Posterior cingulate gyrus (tissue), 11 donors: ENCODE measurements around the gene ANKRD6.
"Not testable (repeated sequence)": the region's sequence is repeated elsewhere in the genome, so short reads cannot be mapped to it uniquely, and the experiment has no call there.

Experiments
- DNase-seq, 10 donors: peaks; one replicate each; pipeline versions ENCODE4 v3.0.0 to v3.0.0-alpha.2; 2020 to 2021; ENCODE audit warnings: mixed read lengths in 3 of 10
- intact Hi-C: fragments of 100-400 bp; cut with DNase I; formaldehyde crosslinking; loops from one replicate; pipeline ENCODE4 v1.15.1; 2023

Gene ANKRD6

DNA sequence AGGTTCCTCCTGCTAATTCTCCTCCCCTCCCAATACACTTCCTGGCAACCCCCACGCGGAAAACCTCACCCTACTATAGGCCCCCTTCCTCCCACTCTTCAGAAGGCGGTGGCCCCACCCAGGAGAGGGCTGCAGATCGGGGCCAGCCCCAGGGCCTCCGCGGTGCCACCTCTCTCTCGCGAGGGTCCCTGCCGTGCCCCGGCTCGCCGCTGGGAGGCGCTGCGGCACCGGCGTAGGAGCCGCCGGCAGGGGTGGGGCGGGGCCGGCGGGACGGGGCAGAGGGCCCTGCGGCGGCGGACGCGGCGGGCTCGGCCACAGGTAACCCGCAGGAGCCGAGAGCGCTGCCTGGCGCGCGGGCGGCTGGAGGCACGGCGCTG lies at the start of gene ANKRD6:
TSS of gene ANKRD6 (plus strand) at position 278 of the 377 bp plus-strand sequence. CDS start 133,825 bp downstream, outside the sequence.
- DNase-seq = peak; percentile 28 to 95 (median 74)
- intact Hi-C loops = loop anchor here (5.0 kb wide), 1 partner anchor 179 kb away; no protein-coding TSS in a partner anchor

DNA sequence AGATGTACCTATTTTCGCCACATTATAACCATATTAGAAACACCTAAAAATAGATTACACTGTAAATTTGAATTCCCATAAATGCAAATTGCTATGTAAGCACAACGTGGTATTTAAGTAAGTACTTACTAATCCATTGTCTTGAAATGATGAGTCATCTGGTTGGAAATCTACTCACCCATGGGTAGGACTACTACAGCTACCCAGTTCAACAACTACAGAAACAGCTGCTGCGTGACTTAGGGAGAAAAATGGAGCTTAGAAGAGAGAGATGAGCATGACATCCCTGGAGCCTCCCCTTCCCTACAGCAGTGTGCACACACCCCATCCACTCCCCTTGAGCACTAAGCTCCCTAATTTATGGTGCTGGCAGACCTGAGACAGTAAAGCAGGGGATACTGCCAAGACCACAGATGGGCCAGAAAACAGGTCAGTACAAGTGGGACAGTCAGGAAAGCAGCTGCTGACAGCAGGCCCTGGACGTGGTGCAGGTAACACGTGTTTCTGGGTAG lies 47.7 kb upstream of the ANKRD6 start:
- peak in 2 of 10 donors; percentile 27 to 83 for DNase-seq
- intact Hi-C loops = no loop called here

DNA sequence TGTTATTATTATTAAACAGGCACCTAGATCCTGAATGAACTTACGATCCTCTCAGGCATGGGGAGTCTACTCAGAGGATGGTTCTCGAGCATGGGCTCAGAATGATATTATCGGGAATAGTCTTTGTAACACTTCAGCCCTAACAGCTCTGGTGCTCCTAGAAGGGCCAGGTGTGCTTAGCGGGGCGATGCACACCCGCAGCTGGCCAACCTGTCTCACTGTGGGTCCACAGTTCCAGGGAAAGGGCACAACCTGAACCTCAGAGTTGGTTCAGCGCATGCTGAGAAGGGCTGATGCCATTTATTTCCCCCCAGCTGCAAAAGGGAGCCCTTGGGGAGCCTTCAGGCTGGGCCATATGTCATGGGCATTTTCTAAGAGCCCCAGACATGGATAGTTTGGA lies 47.1 kb upstream of the ANKRD6 start:
- intact Hi-C loops = no loop called here
- no peak for DNase-seq

DNA sequence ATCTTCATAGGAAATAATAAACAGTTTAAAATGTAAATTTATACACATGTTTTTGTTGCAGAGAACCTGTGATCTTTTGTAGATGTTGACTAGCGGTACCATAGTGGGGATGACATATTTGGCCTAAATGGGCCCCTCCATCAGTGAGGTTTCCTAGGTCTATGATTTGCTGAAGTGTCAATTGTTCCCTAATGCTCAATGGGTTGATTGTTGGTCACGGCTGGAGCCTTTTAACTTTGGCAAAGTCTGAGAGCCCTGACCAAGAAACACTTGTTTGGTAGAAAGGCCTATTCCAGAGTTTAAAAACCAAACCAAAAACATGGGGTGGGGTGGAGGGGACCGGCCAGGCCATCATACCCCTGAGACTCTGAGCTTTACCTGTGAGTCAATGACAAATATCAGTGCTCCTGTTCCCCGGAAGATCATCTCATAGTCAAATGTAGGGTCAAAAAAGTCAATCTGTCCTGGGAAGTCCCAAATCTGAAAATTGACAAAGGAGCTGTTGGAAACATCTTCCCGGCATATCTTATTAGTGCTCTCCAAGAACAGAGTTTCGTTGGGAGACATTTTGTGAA lies 45.9 kb upstream of the ANKRD6 start:
- intact Hi-C loops = no loop called here
- DNase-seq = no peak

DNA sequence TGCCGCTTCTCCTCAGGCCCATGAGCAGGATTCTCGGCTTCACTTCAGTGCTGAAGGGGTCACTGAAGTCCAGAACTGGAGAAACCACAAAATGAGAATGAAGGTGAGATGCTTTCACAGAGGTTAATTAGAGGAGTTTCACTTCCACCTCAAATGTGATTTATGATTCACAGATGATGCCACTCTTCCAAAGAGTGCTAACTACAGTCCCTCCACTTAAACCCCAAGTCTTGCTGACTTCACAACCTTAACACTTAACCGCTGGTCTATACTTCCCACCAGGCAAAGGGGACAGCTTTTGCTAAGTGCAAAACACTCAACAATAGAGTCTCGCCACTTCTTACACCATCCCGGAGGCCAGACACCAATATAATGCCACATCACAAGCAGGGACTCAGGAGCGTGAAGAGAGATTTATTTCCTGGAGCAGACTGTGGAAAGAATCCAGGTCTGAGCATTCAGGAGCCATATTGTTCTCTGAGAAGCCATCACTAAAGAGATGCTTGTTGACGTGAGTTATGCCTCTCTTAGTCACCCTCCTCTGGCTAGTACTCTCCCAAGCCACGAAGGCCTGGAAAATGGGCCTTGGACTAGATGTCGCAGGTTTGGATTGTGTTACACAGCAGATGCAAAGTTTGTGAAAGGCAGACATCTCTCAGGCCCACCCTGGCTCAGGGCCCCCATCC lies 45.3 kb upstream of the ANKRD6 start:
- DNase-seq = no peak
- intact Hi-C loops = no loop called here

DNA sequence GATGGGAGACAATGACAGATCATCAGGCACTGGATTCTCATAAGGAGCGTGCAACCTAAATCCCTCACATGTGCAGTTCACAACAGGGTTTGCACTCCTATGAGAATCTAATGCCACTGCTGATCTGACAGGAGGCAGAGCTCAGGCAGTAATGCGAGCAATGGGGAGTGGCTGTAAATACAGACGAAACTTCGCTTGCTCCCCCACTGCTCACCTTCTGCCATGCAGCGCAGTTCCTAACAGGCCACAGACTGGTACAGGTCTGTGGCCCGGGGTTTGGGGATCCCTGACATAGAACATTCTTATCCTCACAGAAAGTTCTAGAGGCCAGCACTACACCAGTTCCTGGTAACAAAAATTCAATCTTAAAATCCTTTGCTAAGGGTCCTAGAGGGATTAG lies 44.1 kb upstream of the ANKRD6 start:
- DNase-seq = no peak
- intact Hi-C loops = no loop called here

DNA sequence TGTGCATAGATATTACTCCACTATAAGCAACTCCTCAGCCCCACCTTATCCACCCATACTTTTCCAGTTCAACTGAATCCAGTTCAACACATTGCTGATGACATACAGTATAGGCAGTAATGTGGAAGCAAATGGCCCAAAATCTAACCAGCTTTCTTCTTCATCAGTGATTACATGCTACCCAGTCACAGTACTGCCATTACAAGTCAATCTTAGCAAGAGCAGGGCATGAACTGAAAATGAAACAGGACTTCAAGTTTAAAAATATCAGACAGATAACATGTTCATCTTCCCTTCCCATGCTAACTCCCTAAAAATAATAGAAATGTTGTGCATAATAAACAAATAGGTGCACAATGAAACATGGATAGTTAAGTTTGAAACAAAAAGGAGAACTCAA lies 40.1 kb upstream of the ANKRD6 start:
- intact Hi-C loops = no loop called here
- DNase-seq = no peak

DNA sequence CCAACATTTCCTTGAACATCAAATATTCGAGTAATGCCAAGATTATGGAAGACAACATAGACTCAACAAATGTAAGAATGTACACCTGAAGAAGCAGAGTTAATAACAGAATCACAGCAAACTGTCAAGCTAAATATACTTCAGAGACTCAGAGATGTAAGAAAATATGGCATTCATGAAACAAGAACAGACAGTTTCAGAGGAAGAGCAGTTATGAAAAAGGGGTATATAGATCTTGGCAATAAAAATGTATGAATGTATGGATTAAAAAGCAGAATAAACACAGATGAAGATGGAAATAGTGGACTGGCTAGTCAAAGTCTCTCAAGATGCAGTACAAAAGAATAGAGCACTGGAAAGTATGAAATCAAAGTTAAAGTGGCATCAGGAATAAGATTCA lies 39.3 kb upstream of the ANKRD6 start:
- no peak for DNase-seq
- intact Hi-C loops = no loop called here

DNA sequence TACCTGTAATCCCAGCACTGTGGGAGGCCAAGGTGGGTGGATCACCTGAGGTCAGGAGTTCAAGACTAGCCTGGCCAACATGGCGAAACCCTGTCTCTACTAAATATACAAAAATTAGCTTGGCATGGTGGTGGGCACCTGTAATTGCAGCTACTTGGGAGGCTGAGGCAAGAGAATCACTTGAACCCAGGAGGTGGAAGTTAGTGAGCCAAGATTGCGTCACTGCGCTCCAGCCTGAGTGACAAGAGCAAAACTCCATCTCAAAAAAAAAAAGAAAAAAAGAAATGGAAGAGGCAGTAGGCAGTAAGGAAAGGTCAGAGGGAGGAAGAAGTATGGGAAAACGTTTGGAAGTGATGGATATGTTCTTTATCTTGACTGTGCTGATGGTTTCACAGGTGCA lies 35.1 kb upstream of the ANKRD6 start:
- intact Hi-C loops, DNase-seq: not testable (repeated sequence)

DNA sequence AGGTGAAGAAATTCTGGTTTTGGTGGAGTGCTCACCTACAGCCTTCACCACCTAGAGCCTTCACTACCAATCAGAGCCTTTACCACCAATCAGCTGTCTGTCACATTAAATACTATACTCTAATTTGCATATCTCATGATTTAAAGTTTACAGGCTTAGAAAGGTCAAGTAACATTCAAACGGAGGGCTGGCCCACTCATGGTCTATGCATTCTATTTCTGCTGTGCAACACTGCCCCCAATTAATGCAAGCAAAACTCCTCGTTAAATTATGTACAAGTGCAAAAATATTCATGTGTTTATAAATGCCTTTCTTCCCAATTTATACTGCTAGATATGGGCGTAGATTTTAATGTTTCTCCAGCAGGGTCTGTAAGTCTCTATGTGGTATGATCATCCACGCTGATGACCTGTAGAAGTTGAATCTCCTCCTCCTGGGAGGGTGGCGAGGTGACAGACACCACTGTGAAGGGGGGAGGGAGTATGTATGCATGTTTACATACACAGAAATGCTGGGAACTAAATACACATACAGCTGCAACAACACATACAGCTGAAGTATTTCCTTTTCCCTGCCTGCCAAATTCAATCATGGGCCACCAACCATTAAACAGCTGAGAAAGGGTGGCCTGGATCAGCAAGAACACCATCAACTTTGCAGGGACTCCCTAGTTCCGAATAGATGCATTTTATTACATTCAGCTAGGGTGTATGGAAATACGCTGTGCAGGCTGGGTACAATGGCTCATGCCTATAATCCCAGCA lies 34.0 kb upstream of the ANKRD6 start:
- no peak for DNase-seq
- intact Hi-C loops = no loop called here

DNA sequence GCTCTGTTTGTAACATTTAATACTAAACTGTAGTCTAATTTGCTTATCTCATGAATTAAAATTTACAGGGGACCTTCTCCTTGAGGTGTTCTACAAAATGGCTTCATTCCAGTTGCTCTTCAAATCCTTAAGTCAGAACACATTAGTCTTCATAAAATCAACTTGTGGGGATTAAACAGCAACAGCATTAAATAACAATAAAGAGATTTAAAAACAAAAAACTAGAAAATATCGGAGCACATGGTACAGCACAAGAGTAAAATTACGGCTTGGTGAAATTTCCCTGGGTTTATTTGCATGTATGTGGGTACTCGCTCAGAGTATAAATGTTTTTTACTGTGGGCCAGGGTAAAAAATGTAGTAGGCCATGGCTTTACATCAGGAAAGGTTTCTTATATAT lies 32.9 kb upstream of the ANKRD6 start:
- intact Hi-C loops = no loop called here
- no peak for DNase-seq

DNA sequence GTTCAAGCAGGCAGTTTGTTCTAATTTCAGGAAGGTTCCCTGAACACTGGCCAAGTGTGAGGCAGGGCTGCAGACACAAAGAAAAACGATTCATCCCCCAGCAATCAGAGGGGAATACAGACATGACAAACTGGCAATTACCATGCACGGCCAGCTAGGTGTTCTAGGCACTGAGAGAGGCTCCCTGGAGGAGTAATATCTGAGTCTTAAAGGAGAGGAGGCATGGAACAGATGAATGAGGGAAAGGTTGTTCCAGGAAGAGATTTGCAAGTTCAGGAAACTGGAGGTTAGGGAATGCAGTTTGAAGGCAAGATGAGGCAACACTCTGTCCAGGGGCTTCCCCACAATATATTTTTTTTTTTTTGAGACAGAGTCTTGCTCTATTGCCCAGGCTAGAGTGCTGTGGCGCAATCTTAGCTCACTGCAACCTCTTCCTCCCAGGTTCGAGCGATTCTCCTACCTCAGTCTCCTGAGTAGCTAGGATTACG lies 32.0 kb upstream of the ANKRD6 start:
- intact Hi-C loops = no loop called here
- no peak for DNase-seq

DNA sequence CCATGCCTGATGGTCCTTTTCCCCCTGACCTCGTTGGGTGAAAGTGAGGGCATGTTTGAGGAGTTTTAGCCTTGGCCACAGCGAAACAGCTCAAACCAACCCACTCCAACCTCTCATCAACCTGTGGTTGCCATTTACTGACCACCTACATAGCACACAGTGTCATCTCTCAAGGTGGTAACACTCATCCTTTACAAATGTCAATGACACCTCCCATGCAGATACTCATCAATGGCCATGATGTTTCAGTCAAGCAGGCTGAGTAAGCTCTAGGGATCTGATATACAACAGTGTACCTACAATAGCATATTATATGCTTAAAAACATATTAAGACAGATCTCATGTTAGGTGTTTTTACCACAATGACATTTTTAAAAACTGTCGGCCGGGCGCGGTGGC lies 30.2 kb upstream of the ANKRD6 start:
- intact Hi-C loops = no loop called here
- no peak for DNase-seq

DNA sequence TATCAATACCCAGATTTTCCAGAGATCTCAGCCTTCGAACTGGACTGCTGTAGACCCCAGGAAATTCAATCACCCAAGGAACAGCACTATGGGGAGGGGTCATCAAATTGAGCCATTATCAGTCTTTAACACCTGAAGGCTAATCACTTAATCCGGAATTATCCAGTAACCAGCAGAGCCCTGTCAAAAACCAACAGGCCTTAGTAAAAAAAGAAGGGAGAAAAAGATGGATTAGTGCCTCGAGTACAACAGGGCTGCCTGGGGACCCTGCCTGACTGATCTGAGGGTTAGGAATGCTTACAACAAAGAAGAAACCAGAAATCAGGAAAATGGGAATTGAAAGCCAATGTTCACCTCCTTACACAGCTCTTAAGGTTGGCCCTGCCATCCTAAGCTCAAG lies 28.4 kb upstream of the ANKRD6 start:
- no peak for DNase-seq
- intact Hi-C loops = no loop called here

DNA sequence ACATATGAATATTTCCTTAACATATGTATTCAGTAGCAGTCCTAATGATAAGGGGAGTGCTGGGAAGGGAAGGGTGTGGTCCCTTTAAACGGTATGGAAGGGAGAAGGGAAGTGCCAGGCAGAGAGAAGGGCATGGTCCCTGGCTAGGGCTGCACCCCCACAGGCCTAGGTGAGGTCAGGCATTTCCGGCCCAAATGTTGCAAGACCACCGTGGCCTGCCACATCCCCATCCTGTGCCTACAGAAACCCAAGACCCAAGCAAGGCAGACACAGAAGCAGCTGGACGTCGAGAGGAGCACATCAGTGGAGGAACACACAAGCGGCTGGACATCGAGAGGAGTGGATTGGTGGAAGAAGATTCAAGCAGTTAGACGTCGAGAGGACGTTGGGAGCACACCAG lies 26.8 kb upstream of the ANKRD6 start:
- no peak for DNase-seq
- intact Hi-C loops = no loop called here

DNA sequence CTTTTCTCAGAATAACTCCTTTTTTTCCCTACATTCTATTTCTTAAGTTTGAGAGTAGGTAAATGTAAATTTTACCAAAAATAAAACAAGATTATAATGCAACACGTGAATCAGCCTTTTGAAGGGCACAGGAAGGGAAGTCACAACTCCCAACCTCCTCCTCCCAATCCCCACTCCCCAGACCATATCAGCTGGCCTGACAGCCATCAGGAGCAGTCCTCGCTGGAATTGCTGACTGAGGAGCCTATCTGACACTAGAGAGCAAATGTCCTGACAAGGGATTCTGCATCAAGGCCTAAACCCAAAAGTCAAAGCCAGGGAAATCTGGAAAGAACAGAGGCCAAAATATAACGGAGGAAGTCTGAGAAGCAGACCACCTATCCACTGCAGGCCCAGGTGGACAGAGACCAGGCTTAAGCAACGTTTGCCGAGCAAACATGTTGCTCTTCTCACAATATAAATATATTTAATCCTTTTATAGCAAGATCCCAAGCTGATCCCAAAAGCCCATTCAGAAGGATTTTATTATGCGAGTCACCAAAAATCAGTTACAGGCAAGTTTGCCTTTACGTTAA lies 23.4 kb upstream of the ANKRD6 start:
- no peak for DNase-seq
- intact Hi-C loops = loop anchor here (5.0 kb wide), 2 partner anchors 37 to 57 kb away; partner anchors contain the start of gene UBE2J1

DNA sequence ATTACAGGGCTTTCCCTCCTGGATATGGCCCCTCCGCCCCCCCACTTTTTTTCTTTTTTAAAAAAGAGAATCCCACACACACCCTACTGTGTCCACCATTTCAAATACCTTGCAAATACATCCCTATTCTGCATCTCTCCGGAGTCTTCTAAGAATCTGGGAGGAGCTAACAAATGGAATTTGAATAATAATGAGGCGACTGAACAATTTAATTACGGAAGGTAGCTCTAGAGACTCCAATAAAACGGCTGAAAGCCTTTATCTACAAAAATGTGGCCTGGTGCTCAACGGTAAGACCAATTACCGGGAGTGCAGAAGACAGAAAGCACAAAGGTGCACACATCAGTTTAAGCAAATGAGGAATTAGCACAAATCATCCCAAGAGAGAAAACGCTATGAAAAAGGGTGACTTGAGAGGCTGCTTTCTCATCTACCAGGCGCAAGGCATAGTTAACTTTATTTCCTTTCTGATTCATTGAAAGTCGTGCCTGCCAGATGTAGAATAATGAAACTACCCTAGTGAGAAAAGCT lies 22.7 kb upstream of the ANKRD6 start:
- DNase-seq = no peak
- intact Hi-C loops = loop anchor here (5.0 kb wide), 2 partner anchors 38 to 58 kb away; partner anchors contain the start of gene UBE2J1

DNA sequence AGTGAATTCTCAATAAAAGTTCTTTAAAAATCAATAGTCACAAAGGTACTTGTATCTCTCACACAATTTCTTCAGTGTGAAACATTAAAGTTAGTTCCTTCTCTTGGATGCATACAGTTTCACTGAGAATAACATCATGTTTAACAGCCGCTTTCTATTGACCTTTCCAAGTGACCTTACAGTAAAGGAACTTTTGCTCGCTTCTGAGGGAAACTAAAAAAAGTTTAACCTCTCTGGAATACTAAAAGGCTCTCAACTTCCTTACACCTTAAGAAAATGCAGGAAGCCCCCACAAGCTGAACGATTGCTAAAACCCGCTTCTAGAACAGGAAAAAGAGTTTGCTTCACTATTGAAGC lies 22.2 kb upstream of the ANKRD6 start:
- no peak for DNase-seq
- intact Hi-C loops = loop anchor here (5.0 kb wide), 2 partner anchors 38 to 58 kb away; partner anchors contain the start of gene UBE2J1

DNA sequence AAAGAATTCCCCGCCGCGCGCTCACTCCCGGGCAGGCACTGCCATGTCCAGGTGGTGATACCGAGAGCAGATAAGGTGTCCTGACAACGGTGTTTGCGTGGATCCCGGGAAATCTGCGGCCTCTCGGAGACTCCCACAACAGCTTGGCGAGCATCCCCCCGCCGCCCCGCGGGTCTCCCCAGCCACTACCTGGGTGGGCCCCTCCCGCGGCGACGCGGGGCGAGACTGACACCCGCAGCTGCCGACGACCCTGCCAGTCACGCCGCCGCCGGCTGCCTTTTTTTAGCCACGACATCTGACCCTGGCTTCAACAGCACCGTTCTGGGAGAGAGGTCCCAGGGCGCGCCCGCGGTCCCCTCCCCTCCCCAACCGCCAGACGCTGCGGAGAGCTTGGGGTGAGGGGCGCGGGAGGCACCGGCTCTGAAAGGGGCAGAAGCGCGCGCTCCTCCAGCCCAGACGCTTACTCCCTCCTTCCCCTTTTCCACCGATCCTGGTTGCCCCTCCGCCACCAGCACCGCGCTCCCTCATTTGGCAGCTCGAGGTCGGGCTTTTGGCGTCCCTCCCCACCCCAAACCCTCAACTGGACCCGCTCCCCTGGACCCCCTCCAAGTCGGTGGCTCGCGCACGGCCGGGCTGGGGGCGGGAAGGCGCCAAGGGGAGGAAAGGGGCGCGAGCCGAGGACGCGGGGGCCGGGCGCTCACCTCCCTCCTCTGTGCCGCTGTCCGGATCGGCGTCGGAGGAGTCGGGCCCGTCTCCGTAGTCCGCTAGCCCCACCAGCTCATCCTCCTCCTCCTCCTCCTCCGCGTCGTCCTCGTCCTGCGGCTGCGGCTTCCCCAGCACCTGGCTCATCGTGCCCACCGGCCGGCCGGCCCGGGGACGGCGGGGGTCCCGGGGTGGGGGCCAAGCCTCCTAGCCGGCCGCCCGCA lies 21.5 kb upstream of the ANKRD6 start:
- intact Hi-C loops = loop anchor here (5.0 kb wide), 2 partner anchors 39 to 59 kb away; partner anchors contain the start of gene UBE2J1
- DNase-seq = peak in 9 of 10 donors; percentile 24 to 90 (median 40)
